ENCODE measurements around the gene MILR1. TPM values are rescaled to one million over a fixed set of nuclear protein-coding genes. Genes with fewer than 3 reads are reported as not detected.
A peak's percentile ranks its signal among the peaks of the same experiment; 100 is the strongest.
"Not testable (repeated sequence)": the region's sequence is repeated elsewhere in the genome, so short reads cannot be mapped to it uniquely, and the experiment has no call there.

MILR1 gene
- total RNA-seq, 1 experiment from 2014 or later = 3.8 TPM

GRCh38 chr17:64495300-64495699 lies 46.4 kb downstream of the MILR1 start:
- POLR2A ChIA-PET = interaction anchor here (8.5 kb wide), 1 partner anchor 10 kb away, joined by 119 read pairs; the partner anchor contains the start of genes CEP95 and DDX5
- peaks cover 24 to 35% of the 10 kb centered on the region in 2 experiments for H3K36me3 ChIP-seq (ENCODE audit: control insufficient read depth in 1 of 2, insufficient read depth in 2 of 2, low read length in 2 of 2)
- H3K27me3 ChIP-seq (ENCODE audit: insufficient read depth, low read length); H3K27ac ChIP-seq (ENCODE audit: low read depth, low read length); H2AFZ ChIP-seq (ENCODE audit: low read depth, low read length, poor library complexity, severe bottlenecking); ATAC-seq; CTCF ChIA-PET; BruUV-seq (replicated peaks); DNase-seq (ENCODE audit: low read depth, low spot score); H3K9ac ChIP-seq (ENCODE audit: low read length); H3K9me2 ChIP-seq (ENCODE audit: insufficient read depth); RAD21 ChIA-PET (ENCODE audit: low non-redundant PET in 1 of 2, low total read pairs in 2 of 2, uncharacterized antibody in 2 of 2, unreplicated experiment in 2 of 2); H3K9me3 ChIP-seq (ENCODE audit: control insufficient read depth in 1 of 2, insufficient read depth in 1 of 2, low read depth in 1 of 2, low read length in 2 of 2): not testable (repeated sequence)
- intact Hi-C loops (cut with micrococcal nuclease) = loop anchor here (5.0 to 10.0 kb wide), 2 partner anchors 167 to 350 kb away; partner anchors contain the start of gene SMURF2
- H3K4me2 ChIP-seq (ENCODE audit: low read length) = peak overlapping the region; percentile 80; the same call in 1 of the 2 replicates
- peaks cover 10 to 39% of the 10 kb centered on the region in 2 experiments; a peak in 3 of 4 replicates for H3K4me1 ChIP-seq (ENCODE audit: control insufficient read depth in 1 of 2, insufficient read depth in 2 of 2, low read length in 2 of 2)
- peak overlapping the region in 1 of 2 experiments; percentile 78; a peak in 1 of 4 replicates for H3K4me3 ChIP-seq (replicated peaks in 1 of 2; ENCODE audit: low read depth in 1 of 2, low read length in 2 of 2)
- H4K20me1 ChIP-seq (ENCODE audit: insufficient read depth) = peaks cover 25% of the 10 kb centered on the region; the same call in 1 of the 2 replicates
- peaks cover 69% of the 10 kb centered on the region for H3K79me2 ChIP-seq (ENCODE audit: insufficient read depth, low read length)

- TF ChIP-seq ATF3 (IDR thresholded peaks at IDR 0.05) = no peak
- no peak for TF ChIP-seq ZBTB33 (IDR thresholded peaks at IDR 0.05; ENCODE audit: extremely low read depth, insufficient replicate concordance, low read length)
- no peak for TF ChIP-seq JUND (IDR thresholded peaks at IDR 0.05)
- TF ChIP-seq ZNF274 (IDR thresholded peaks at IDR 0.05; ENCODE audit: low read depth, low read length) = no peak
- no peak for TF ChIP-seq CBX3 (IDR thresholded peaks at IDR 0.05; ENCODE audit: low read depth)
- TF ChIP-seq CEBPB (IDR thresholded peaks at IDR 0.05; ENCODE audit: low read depth) = no peak
- Histone ChIP-seq H3K79me2 (ENCODE audit: insufficient read depth, low read length) (peaks cover 72% of the 10 kb centered on the region), H3K9me3 (ENCODE audit: control insufficient read depth in 1 of 2, insufficient read depth in 1 of 2, low read depth in 1 of 2, low read length in 2 of 2) (no peaks in the 10 kb centered on the region), H4K20me1 (ENCODE audit: insufficient read depth) (peaks cover 28% of the 10 kb centered on the region; the same call in 1 of the 2 replicates), H2AFZ (ENCODE audit: low read depth, low read length, poor library complexity, severe bottlenecking) (no peak overlapping the region), H3K9me2 (ENCODE audit: insufficient read depth) (no peaks in the 10 kb centered on the region), H3K27me3 (ENCODE audit: insufficient read depth, low read length) (no peaks in the 10 kb centered on the region), H3K9ac (ENCODE audit: low read length) (peak overlapping the region; percentile 77), H3K4me1 (ENCODE audit: control insufficient read depth in 1 of 2, insufficient read depth in 2 of 2, low read length in 2 of 2) (peaks cover 10 to 50% of the 10 kb centered on the region in 2 experiments; a peak in 3 of 4 replicates), H3K4me3 (replicated peaks in 1 of 2; ENCODE audit: low read depth in 1 of 2, low read length in 2 of 2) (peak overlapping the region; percentile 73 to 78), H3K4me2 (ENCODE audit: low read length) (peak overlapping the region; percentile 80), H3K36me3 (ENCODE audit: control insufficient read depth in 1 of 2, insufficient read depth in 2 of 2, low read length in 2 of 2) (peaks cover 29 to 35% of the 10 kb centered on the region in 2 experiments), H3K27ac (ENCODE audit: low read depth, low read length) (peak overlapping the region; percentile 79)
- ATAC-seq (no peak), DNase-seq (ENCODE audit: low read depth, low spot score) (no peak)
- BruUV-seq (replicated peaks) = no TSS peak
- intact Hi-C loops (cut with micrococcal nuclease) = loop anchor here (5.0 to 10.0 kb wide), 2 partner anchors 166 to 352 kb away; partner anchors contain the start of gene SMURF2
- ChIA-PET RAD21 (ENCODE audit: low non-redundant PET in 1 of 2, low total read pairs in 2 of 2, uncharacterized antibody in 2 of 2, unreplicated experiment in 2 of 2) (interaction anchor here in 1 of 2 experiments (0.7 to 1.7 kb wide), 3 partner anchors 10 to 76 kb away, joined by 3 to 5 read pairs (median 5); partner anchors contain the start of genes CEP95 and DDX5), CTCF (interaction anchor here (1.3 to 4.5 kb wide), 3 partner anchors 10 to 76 kb away, joined by 3 to 68 read pairs (median 14); partner anchors contain the start of genes CEP95 and DDX5), POLR2A (interaction anchor here (0.7 to 8.5 kb wide), 5 partner anchors 9 to 75 kb away, joined by 3 to 119 read pairs (median 4); partner anchors contain the start of genes CEP95 and DDX5)
Measured at GRCh38 chr17:64496348-64496785, 47.5 kb downstream of the MILR1 start.

All from HCT116 (cell line).